VCaP (cell line): ENCODE measurements around the gene FGFR2.

Source experiments
- H3K27ac ChIP-seq: fragments of 450-650 bp; 2 replicates; pipeline ENCODE4 v1.5.1; 2017
- CTCF ChIP-seq: fragments of 450-650 bp; conservative IDR thresholded peaks from 2 replicates; pipeline ENCODE4 v1.5.1; 2017; ENCODE audit warnings: mild to moderate bottlenecking, moderate library complexity

Gene FGFR2

GRCh38 chr10:121597504-121598262, 561 bp downstream of the FGFR2 start:
- peak overlapping the region; percentile 23; the same call in 1 of the 2 replicates for H3K27ac ChIP-seq
- no peak for TF ChIP-seq CTCF

DNA sequence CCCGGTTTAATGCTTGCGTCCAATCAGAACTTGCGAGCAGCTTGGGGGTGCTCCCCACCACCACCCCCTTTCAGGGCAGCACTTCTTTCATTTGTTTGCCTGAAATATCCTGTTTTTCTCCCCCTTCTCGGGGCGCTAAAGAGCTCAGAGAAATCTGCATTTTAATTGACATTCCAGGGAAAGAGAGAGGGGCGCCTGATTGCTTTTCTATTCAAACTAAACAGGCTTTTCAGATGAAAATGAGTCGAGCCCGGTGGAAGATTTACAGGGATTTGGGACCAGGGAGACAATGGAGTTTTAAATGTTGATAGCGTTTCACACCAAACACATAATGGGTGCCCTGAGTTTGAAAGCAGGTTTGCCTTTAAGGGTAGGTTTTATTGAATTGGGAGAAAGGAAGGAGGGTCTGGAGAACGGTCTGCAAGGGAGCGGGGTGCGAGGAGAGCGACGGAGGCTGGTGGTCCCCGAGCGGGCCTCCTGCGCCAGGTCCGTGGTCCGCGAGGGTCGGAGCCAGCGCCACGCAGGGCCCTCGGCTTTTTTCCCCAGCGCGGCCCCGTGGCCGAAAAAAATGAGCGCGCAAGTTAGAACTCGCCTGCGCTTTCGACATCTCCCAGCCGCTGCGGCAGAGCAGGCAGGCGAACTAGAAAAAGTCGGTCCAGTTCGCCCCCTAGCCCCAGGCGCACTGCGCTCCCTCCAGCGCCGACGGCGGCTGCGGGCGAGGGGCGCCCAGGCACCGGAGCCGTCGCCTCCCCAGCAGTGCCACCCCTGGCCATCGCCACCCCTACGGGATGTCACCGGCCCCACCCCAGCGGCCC, 1.3 kb downstream of the FGFR2 start:
- H3K27ac ChIP-seq: no peak overlapping the region
- peak; percentile 15; the same call in 1 of the 2 replicates for TF ChIP-seq CTCF

DNA sequence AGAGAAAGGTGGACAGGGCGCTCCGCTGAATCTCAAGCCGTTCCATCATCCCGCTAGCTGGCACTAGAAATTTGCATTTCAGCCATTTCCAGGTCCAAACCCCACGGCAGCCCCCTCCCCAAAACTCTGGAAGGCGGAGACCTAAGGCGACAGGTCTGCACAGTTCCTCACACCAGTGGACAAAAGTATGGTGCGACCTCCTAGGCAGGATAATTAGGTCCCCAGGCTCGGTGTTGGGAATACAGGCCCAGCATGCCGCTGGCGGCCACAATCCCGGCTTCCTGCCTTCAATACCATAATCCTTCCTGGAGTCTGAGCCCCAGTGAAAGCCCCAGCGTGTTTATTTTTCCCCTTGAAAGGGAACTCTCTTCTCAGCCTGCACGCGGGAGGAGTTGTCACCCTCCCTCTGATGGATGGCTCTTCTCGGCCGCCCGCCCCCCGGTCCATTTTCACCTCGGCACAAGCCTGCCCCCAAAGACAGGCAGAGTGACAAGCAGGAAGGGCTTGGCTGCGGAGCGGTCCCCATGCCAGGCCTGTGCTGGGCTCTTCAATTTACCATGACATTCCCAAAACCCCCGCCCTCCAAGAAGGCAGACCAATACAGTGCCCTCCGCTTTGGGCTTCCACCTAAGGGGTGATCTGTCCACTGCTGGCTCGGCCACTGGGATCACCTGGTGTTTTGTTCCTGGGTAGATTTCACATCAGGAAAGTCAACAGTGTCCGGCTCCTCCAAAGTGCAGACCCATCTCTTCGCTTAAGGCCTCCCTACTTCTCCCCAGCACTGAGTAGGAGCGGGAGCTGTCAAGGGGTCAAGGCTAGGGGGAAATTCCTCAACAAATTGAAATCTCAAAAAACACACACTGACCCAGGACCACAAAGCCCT, 2.2 kb downstream of the FGFR2 start:
- H3K27ac ChIP-seq: no peak overlapping the region

GRCh38 chr10:121595351-121595805, 2.9 kb downstream of the FGFR2 start:
- no peak overlapping the region for H3K27ac ChIP-seq
- no peak for TF ChIP-seq CTCF

More for the DNA sequence above, 2.2 kb downstream of the FGFR2 start:
- no peak for TF ChIP-seq CTCF

- no peak for TF ChIP-seq CTCF
- no peak overlapping the region for H3K27ac ChIP-seq
Measured at GRCh38 chr10:121594623-121595350, 3.5 kb downstream of the FGFR2 start.

DNA sequence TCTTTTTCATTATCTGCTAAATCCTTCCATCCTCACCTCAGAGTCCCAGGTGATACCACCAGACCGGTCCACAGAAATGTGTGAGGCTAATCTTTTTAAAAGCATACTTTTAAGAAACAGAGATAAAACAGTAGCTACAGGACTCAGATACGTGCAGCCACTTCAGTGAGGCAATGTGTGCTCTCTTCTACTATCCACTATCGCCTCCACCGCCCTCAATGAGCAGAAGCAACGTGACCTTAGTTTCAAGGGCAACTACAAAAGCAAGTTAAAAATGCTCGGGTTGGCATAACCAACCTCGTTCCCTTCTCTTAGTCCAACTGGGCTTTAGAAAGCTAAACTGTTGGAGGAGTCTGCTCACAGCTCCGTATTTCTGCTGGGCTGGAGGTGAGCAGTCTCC, 4.2 kb downstream of the FGFR2 start:
- H3K27ac ChIP-seq: no peak overlapping the region
- no peak for TF ChIP-seq CTCF
